ENCODE results near the gene GPC5.

The GPC5 gene

GRCh38 chr13:91397595-91397994 lies 826 bp upstream of the GPC5 start:
- DNase-seq (ENCODE audit: low spot score): no peak
- TF ChIP-seq, protein P1, sequence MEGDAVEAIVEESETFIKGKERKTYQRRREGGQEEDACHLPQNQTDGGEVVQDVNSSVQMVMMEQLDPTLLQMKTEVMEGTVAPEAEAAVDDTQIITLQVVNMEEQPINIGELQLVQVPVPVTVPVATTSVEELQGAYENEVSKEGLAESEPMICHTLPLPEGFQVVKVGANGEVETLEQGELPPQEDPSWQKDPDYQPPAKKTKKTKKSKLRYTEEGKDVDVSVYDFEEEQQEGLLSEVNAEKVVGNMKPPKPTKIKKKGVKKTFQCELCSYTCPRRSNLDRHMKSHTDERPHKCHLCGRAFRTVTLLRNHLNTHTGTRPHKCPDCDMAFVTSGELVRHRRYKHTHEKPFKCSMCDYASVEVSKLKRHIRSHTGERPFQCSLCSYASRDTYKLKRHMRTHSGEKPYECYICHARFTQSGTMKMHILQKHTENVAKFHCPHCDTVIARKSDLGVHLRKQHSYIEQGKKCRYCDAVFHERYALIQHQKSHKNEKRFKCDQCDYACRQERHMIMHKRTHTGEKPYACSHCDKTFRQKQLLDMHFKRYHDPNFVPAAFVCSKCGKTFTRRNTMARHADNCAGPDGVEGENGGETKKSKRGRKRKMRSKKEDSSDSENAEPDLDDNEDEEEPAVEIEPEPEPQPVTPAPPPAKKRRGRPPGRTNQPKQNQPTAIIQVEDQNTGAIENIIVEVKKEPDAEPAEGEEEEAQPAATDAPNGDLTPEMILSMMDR (IDR thresholded peaks at IDR 0.05; ENCODE audit: extremely low read depth, missing control alignments): no peak

DNA sequence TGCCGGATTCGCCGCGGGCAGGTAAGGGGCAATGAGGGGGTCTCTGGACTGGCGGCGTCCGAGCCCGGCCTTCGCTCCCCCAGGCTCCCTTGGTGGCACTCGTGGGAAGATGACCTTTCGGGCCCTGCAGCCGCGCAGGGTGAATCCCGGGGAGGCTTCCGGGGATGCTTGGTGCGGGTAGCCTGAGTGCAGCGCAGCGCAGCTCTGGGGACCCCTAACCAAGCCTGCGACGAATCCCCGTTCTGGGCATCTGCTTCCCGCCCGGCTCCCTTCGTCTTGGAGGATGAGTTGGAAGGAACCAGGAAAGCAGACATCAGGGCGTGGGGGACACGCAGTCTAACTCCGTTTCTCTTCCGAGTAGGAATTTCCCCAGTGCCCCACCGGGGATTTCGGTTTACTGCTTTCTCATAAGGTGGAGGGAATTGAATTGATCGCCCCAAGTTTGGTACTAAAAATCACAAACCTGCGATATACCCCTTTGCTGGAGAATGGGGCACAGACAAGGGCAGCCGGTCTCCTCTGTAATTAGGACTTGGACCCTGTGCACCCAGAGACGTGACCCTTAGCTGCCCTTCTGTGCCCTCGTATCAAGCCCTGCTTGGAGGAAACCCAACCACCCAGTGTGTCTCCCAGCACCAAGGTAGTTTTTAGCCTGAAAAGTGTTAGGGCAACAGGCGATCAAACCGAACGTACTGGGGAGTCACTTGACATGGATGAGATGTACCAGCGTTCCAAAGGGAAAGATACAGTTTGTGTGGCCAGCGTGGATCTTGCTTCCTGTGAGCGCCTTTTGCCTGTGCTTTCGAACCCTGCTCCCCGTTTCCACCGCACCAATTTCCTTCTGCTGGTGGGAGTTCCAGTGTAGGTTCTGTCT lies 1.0 kb downstream of the GPC5 start:
- DNase-seq (ENCODE audit: low spot score): no peak
- TF ChIP-seq, protein P1 (IDR thresholded peaks at IDR 0.05; ENCODE audit: extremely low read depth, missing control alignments): no peak

DNA sequence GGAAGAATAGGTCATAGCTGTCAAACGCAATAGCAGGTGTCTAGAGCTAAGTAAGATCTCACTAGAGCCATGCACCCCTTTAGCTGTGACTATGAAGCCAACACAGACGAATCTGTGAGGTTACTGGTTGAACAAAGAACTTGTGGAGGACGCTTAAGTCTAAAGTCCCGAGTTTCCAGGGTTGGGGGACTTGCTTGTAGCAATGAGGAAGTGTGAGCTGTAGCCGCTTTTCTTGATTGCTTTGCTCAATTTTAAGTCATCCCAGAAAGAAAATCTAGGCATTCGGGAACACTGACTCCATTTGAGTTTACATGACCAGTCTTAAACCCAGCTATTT lies 1.6 kb downstream of the GPC5 start:
- TF ChIP-seq, protein P1 (IDR thresholded peaks at IDR 0.05; ENCODE audit: extremely low read depth, missing control alignments): no peak
- DNase-seq (ENCODE audit: low spot score): no peak

DNA sequence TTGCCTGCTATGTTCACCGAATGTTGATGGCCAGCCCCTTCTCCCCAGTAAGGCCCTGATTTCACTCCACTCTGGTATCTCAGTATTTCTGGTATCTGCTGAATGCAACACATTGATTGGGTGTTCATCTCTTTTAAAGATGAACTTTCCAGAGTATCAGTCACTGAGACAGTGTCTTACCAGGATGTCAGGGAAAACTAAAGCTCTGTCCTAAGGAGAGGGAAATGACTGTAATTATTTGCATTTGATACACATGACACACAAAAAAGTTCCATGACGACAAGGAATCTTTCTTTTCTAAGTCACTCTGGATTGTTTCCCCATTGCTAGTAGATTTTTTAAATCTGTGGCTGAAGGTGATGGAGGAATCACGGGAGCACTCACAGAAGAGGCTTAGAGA lies 2.2 kb downstream of the GPC5 start:
- TF ChIP-seq, protein P1 (IDR thresholded peaks at IDR 0.05; ENCODE audit: extremely low read depth, missing control alignments): no peak

GRCh38 chr13:91401920-91402319 lies 3.5 kb downstream of the GPC5 start:
- TF ChIP-seq, protein P1 (IDR thresholded peaks at IDR 0.05; ENCODE audit: extremely low read depth, missing control alignments): no peak
- DNase-seq (ENCODE audit: low spot score): no peak

More for the DNA sequence above, 2.2 kb downstream of the GPC5 start:
- DNase-seq (ENCODE audit: low spot score): no peak

DNA sequence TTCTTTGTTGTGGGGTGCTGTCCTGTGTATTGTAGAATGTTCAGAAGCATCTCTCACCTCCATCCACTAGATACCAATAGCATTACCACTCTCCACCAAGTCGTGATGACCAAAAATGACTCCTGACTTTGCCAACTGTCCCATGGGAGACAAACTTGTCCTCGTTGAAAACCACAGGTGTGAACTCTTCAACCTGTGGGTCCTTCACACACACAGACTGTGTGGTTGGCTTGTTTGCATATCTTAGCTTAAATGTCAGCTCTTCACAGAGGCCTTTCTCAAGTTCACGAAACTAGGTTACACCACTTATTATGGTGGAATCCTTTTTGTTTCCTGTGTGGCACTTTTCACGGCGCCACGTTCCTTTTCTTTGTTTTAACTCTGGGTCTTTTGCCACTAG lies 6.8 kb downstream of the GPC5 start:
- DNase-seq (ENCODE audit: low spot score): no peak

GRCh38 chr13:91406619-91407018 lies 8.2 kb downstream of the GPC5 start:
- TF ChIP-seq, protein P1 (IDR thresholded peaks at IDR 0.05; ENCODE audit: extremely low read depth, missing control alignments): peak; percentile 36
- DNase-seq (ENCODE audit: low spot score): peak; percentile 43

More for the DNA sequence above, 6.8 kb downstream of the GPC5 start:
- TF ChIP-seq, protein P1 (IDR thresholded peaks at IDR 0.05; ENCODE audit: extremely low read depth, missing control alignments): no peak

Measured in GM20000 (cell line).